Hippocampal formation (tissue), 2 donors: Measurements from ENCODE around the gene MUC6.

ENCODE experiments used
- DNase-seq, 2 donors: peaks; one replicate each; lab custom pipeline; 2025; lab: John Stamatoyannopoulos, UW

Gene MUC6

GRCh38 chr11:1072116-1072820 is 35.8 kb upstream of the MUC6 start:
- no peak for DNase-seq

- DNase-seq = no peak
Observed at GRCh38 chr11:1071571-1072115, 35.1 kb upstream of the MUC6 start.

GRCh38 chr11:1070594-1071462 is 34.3 kb upstream of the MUC6 start:
- no peak for DNase-seq

GRCh38 chr11:1069740-1070139 is 33.2 kb upstream of the MUC6 start:
- DNase-seq = no peak

GRCh38 chr11:1067812-1068496 is 31.4 kb upstream of the MUC6 start:
- no peak for DNase-seq

GRCh38 chr11:1064167-1064566 is 27.6 kb upstream of the MUC6 start:
- DNase-seq = no peak

GRCh38 chr11:1062075-1062820 is 25.7 kb upstream of the MUC6 start:
- no peak for DNase-seq

- DNase-seq = no peak
Observed at GRCh38 chr11:1060852-1061616, 24.5 kb upstream of the MUC6 start.

- no peak for DNase-seq
Observed at GRCh38 chr11:1060410-1060809, 23.9 kb upstream of the MUC6 start.

GRCh38 chr11:1059759-1060158 is 23.2 kb upstream of the MUC6 start:
- no peak for DNase-seq

GRCh38 chr11:1057806-1058205 is 21.3 kb upstream of the MUC6 start:
- DNase-seq = no peak

- no peak for DNase-seq
Observed at GRCh38 chr11:1055990-1056771, 19.7 kb upstream of the MUC6 start.

GRCh38 chr11:1055109-1055703 is 18.7 kb upstream of the MUC6 start:
- no peak for DNase-seq

- DNase-seq = no peak
Observed at GRCh38 chr11:1054143-1055108, 17.9 kb upstream of the MUC6 start.

GRCh38 chr11:1053121-1053901 is 16.8 kb upstream of the MUC6 start:
- DNase-seq = no peak

GRCh38 chr11:1052133-1053011 is 15.9 kb upstream of the MUC6 start:
- no peak for DNase-seq
